Measurements from ENCODE around the gene LCN9.

Gene LCN9

GRCh38 chr9:135673941-135674340, 10.8 kb downstream of the LCN9 start:
- no peak for DNase-seq

- no peak for DNase-seq
Measured at GRCh38 chr9:135674977-135675376, 11.9 kb downstream of the LCN9 start.

DNA sequence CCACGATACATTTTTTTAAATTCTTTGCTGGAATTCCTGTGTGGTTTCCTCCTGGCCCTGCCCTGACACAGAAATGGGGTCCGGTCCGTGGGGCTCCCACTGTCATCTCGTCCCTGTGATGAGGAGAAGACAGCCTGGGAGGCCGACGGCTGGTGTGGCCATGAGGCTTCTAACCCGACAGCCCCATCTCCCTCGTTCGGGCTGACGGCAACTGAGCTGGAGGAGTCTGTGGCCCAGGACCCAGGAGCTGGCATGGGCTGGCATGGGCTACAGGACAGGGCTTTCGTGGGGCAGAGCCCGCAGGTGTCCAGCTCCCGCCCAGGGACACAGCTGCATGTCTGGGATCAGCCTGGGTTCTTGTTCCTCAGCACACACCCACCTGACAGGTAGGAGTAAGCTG, 13.8 kb downstream of the LCN9 start:
- no peak for DNase-seq

DNA sequence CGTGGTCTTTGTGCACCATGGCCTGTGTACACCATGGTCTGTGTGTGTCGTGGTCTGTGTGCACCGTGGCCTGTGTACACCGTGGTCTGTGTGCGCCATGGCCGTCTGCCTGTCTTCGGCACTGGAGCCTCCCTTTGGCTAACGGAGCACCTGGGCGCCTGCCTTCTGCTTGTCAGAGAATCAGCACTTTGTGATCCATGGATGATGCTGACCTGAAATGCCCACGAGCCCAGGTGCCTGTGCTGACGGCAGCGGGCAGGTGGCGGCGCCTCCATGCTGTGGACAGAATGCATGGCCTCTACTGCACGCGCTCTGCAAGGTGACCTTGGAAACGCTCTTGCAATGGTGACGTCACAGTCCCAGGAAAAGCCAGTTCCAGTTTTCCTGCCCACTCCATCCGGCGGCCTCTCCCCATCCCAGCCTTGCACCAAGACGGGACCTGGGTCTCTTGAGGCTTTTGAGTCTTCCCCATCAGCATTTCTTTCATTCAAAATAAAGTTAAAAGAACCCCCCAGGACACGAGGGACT, 14.6 kb downstream of the LCN9 start:
- DNase-seq = no peak

DNA sequence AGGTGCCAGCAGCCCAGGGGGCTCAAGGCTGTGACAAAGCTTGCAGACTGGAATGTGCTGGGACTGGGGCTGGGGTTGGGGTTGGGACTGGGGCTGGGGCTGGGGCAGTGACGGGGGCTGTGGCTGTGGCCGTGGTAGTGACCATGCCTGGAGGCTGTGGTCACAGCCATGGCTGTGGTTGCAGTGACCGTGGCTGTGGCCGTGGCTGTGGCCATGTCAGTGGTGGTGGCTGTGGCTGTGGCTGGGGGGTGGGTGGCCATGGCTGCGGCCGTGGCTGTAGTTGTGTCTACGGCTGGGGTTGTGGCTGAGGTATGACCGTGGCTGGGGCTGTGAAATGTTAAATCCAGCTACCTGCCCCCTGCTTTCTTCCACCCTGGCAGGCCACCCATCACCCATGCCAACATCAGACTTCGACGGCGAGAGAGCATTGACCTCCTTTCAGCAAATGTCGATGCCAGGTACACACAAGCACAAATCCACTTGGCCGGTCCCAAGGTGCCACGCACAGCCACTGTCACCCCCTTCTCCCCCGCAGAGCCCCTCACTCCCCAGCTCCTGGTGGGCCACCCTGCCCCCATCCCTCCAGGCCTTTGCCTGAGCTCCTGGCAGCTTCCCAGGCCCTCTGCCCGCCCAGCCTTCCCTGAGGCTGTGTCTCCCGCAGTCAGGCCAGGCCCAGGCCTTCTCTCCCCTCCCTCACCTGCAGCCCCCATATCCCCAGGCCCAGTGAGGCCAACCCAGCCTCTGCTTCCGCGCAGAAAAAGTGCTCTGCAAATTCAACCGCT, 15.3 kb downstream of the LCN9 start:
- DNase-seq = no peak

GRCh38 chr9:135680056-135680455, 16.9 kb downstream of the LCN9 start:
- DNase-seq = no peak

DNA sequence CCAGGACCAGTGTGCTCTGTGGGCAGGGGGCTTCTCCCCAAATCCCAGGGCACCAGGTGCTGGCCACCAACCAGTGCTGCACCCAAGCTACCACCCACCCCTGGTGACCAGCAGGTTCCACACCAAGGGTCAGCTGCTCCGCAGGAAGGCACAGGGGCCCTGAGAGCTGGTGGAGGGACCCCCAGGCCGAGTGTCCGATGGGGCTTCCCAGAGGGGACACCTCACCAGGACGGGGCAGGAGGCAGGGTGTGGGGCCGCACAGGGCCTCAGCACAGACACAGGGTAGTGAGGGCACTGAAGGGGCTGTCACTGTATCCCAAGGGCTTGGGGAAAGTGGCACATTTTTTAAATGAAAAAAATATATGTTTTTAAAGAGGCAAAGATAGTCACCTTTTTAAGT, 18.1 kb downstream of the LCN9 start:
- DNase-seq = no peak

- DNase-seq = no peak
Measured at GRCh38 chr9:135683401-135684034, 20.4 kb downstream of the LCN9 start.

DNA sequence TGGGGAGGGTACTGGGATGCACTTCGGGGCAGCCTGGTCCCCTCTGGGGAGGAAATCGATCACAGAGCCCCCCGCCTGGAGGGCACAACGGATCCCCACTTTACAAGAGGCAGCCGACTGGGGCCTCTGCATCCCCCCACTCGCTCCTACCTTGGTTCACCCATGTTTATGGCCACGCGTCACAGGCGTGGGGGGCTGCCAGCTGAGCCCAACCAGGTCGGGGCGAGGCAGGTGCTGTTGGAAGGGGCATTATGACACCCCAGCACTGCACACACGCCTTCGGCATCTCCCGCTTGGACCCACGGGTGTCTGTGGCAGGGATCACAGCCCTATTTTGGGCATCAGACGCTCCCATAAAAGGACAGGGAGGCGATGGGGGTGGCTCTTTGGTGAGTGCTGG, 21.6 kb downstream of the LCN9 start:
- DNase-seq = no peak

DNA sequence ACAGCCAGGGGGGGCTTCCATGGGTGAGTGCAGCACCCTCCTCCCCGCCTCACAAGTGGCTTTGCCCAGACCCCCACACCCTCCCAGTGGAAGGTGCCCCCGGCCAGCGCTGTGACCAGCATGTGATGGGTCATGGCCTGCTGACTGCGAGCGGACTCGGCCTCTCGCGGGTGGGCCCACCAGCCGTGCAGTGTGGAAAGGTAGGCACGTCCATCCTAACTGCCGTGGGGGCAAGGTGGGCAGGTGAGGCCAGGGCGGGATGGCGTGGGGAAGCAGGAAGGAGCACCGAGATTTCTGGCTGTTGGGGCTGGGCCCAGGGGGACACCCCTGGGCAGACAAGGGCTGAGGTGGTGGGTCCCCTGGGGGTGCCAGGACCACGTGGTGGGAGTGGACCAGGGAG, 24.1 kb downstream of the LCN9 start:
- no peak for DNase-seq

DNA sequence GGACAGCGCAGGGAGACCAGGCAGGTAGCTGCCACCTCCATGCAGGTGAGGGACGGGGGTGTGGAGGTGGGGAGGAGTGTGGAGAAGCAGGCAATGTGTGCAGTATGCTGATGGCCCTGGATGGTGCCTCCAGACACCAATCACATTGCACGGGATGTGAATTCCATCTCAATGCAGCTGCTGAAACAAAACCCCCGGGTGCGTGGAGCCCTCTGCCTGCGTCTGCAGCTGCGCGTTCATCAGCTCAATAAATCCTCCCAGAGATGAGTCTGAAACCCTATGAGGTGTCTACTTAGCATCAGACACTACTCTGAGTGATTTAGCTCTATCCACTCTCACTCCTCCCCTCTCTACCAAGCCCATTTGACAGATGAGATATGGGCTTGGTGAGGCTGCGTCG, 25.9 kb downstream of the LCN9 start:
- no peak for DNase-seq

GRCh38 chr9:135690836-135691570, 27.9 kb downstream of the LCN9 start:
- no peak for DNase-seq

DNA sequence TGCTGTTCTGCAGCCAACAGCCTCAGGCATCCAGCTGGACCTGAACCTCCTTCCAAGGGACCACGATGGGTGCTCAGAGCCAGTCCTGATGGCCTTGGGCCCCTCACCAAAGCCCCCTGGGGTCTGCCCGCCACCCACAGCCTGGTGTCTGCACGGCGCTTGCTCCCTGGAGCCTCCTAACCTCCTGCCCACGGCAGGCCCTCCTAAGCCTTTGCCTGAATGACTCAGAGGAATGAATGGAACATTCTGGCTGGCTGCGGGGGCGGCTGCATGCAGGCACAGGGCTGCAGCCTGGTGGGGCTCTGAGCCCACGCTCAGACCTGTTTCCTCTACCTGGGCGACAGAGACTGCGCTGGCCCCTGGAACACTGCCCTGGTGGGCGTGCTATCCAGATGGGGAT, 29.3 kb downstream of the LCN9 start:
- no peak for DNase-seq

- DNase-seq = no peak
Measured at GRCh38 chr9:135693265-135693664, 30.2 kb downstream of the LCN9 start.

DNA sequence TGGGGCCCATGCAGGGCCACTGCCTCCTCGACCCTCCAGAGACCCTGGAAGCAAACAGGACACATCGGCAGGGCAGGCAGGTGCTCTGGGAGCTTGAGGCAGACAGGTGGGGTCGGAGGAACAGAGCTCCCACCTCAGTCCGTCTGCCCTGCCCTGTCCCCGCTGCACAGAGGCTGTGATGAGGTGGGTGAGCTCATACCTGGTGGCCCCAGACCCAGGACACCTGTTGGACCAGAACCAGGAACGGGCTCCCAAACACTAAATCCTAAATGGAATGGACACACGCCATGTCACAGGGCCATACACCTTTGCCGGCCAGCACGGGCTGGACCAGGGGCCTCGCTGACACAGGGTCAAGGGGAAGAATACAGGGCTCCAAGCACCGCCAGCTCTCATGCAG, 30.7 kb downstream of the LCN9 start:
- no peak for DNase-seq

DNA sequence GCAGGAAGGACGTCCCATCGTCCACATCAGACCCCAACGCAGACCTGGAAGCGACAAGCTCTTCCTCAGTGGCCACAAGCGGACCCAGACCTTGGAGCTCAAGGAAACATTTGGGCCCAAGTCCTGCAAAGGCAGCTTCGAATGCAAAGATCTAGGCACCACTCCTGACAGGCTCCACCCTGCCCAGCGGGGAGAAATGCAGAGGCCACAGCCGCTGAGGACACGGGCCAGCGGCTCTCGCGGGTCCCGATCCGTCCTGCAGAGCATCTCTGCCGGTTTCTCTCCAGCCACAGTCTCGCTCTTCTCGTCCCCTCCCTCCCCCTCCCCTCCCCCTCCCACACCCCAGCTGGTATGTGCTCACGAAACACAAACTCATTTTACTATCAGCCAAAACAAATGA, 31.3 kb downstream of the LCN9 start:
- DNase-seq = no peak

DNA sequence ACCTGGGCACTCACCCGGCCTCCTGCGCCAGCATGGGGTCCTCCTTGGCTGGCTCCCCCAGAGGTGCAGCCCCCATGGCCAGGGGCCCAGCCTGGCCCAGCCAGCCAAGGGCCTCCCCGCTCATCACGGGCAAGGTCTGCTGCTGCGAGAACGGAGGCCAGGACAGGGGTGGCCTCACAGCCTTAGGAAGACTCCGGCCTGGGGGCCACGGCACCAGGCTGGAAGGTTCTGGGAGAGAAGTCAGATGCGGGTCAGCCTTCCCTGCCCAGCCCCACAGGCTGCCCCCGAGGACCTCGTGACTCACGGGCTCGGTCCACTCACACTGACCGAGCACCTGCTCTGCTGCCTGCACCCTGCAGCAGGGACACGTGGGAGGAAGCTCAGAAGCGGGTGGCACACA, 31.9 kb downstream of the LCN9 start:
- DNase-seq = no peak

GRCh38 chr9:135695642-135696041, 32.5 kb downstream of the LCN9 start:
- DNase-seq = no peak

DNA sequence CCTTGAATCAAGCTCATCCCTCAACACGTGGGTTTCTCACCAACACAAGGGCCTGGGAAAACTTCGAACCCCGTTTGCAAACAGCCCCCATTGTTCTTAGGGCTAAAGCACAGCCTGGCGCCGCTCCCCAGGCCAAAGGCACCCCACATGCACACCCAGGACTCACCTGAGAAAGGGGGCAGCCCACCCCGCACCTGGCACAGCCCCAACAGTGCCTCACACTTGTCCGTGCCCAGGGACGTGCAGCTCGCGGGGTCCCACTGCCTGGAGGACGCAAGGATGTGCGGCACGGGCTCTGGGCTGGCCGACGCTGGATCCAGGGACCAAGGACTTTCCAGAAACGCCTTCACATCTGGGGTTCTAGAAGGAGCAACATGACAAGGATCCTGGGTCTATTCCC, 33.3 kb downstream of the LCN9 start:
- DNase-seq = no peak

DNA sequence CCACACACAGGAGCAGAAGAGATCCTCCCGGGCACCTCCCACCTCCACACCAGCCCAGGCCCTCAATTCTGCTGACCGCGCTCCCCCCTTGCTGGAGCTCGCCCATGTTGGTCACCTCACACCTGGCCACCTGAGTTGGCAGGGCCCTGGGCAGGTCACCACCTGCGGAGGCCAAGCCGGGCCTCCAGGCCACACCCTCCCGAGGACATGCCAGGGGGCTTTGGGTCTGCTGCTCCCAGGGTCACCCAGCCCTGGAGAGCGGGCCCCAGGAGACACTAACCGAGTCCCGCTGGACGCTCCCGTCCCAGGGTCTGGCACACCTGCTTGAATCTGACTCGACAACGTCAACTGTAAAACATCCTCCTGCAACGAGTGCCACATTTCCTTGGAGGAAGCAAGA, 34.1 kb downstream of the LCN9 start:
- DNase-seq = no peak

- DNase-seq = no peak
Measured at GRCh38 chr9:135698236-135698635, 35.1 kb downstream of the LCN9 start.

DNA sequence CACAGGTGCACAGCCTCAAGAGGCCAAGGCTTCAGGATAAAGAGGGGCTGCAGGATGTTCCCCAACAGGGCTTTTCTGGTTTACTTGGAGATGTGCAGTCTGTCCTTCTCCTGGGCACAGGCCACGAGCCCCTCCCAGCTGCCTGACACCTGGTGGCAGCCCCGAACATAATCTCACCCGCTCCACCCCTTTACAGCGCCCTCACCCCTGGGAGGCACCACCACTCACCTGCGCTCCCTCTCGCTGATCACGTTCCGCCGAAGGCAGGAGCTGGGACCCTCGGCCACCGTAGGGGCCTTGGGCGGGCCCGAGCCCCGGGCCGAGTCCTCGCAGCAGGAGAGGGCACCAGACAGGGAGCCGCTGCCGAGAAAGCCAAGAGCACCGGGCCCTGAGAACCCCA, 35.7 kb downstream of the LCN9 start:
- DNase-seq = no peak

DNA sequence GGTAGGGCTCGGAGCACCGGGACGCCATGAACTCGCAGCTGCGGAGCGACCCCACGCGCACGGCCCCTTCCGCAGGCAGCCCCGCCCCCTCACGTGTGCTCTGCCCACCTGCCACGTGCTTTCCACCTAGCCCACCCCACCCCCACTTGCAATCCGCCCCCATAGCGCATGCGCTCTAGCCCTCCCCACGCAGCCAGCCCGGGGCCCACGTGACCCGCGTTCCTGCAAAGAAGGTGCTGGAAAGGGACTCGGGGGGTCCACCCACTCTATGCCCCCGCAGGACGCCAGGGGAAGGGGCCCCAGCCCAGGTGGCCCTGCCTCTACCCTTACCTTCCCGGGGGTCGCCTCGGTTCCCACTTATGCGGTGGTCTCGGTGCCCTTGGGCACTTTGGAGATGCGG, 36.3 kb downstream of the LCN9 start, which contains the start of gene SOHLH1:
Gene SOHLH1, minus strand, starts transcription at position 42 of the 400 bp plus-strand sequence. Its CDS starts 14 bp downstream, at position 28.
- no peak for DNase-seq

- no peak for DNase-seq
Measured at GRCh38 chr9:135700525-135700924, 37.4 kb downstream of the LCN9 start.
